ENCODE measurements around the gene CIRBP.
"Not testable (repeated sequence)": the region's sequence is repeated elsewhere in the genome, so short reads cannot be mapped to it uniquely, and the experiment has no call there.

Gene CIRBP

DNA sequence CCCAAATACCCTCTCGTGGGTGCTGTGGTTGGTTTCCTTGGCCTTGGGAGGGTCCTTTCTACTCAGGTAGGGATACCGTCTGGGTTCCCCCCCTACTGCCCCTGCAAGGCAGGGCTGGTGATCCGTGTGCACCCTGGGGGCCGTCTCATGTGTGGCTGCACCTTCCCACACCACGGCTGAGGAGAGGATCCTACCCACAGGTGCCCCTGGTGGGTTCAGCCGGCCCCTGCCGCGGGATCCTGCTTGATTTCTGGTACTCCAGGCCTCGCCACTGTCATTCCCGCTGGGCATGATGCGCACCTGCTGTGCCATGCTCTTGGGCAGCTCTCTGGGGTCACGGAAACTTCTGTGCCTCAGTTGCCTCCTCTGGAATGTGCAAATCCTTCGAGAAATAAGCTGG is 47.3 kb downstream of the CIRBP start:
- Histone ChIP-seq H3K9me3 (ENCODE audit: insufficient read depth, low read depth, low read length) (peaks cover 4% of the 10 kb centered on the region), H3K23ac (ENCODE audit: low read length) (no peak overlapping the region), H3K9ac (ENCODE audit: low read length) (no peak overlapping the region), H3K79me1 (ENCODE audit: low read length) (no peaks in the 10 kb centered on the region), H3K4me3 (ENCODE audit: low read depth, low read length) (no peak overlapping the region), H3K4me2 (ENCODE audit: low read length) (no peak overlapping the region), H2AFZ (ENCODE audit: insufficient read depth, low read length, poor library complexity) (no peak overlapping the region), H2BK120ac (ENCODE audit: insufficient read depth, low read length, poor library complexity) (no peak overlapping the region), H4K91ac (ENCODE audit: low read depth, low read length) (no peak overlapping the region), H2BK12ac (ENCODE audit: low read length) (no peak overlapping the region), H3K4ac (ENCODE audit: low read depth, low read length) (no peak overlapping the region), H3K18ac (ENCODE audit: low read length) (no peak overlapping the region), H3K4me1 (ENCODE audit: control insufficient read depth in 1 of 2, insufficient read depth in 2 of 2, low read length in 2 of 2) (peaks cover 9 to 11% of the 10 kb centered on the region in 2 experiments), H4K12ac (ENCODE audit: low read depth, low read length) (no peak overlapping the region), H3K27me3 (ENCODE audit: insufficient read depth, low read length) (peaks cover 4% of the 10 kb centered on the region), H3K27ac (ENCODE audit: low read depth, low read length) (no peak overlapping the region), H2BK5ac (ENCODE audit: low read depth, low read length, poor library complexity) (no peak overlapping the region), H4K8ac (ENCODE audit: low read depth, low read length) (no peak overlapping the region), H2AK5ac (ENCODE audit: low read length) (no peak overlapping the region), H3K14ac (ENCODE audit: low read length) (no peak overlapping the region), H3K79me2 (ENCODE audit: control insufficient read depth, insufficient read depth, low read length, poor library complexity) (no peaks in the 10 kb centered on the region), H3K36me3 (ENCODE audit: control insufficient read depth in 1 of 2, insufficient read depth in 2 of 2, low read length in 2 of 2) (no peaks in the 10 kb centered on the region)
- no peak for DNase-seq
- WGBS (ENCODE audit: extremely low coverage, insufficient coverage, insufficient read length) = no CpG with 5 or more reads among the region's 13 CpGs

DNA sequence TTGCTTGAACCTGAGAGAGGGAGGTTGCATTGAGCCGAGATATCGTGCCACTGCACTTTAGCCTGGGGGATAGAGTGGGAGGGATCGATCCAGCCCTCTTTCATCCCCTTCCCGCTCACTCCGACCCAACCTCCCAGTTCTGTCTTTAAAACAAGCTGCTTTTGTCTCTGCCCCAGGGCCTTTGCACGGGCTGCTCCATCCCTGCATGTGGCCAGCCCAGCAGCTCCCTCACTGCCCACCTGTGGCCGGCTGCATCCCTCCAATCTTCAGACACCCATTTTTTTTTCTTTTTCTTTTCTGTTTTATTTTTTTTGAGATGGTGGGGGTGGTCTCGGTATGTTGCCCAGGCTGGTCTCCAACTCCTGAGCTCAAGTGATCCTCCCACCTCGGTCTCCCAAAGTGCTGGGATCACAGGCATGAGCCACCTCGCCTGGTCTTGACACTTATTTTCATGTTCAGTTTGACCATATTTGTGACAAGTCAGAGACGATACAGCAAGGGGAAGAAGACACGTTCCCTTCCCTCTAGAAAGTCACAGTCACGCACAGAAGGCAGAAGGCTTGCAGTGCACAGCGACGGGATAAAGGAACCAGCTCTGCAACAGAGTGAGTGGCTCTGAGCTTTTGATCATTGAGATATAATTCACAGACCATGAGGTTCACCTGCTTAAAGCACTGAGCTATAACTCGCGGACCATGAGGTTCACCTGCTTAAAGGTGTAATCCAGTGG is 48.3 kb downstream of the CIRBP start:
- H3K4ac ChIP-seq (ENCODE audit: low read depth, low read length) = no peak overlapping the region
- no peak overlapping the region for H3K9ac ChIP-seq (ENCODE audit: low read length)
- no peaks in the 10 kb centered on the region for H3K79me2 ChIP-seq (ENCODE audit: control insufficient read depth, insufficient read depth, low read length, poor library complexity)
- no peak overlapping the region for H2BK12ac ChIP-seq (ENCODE audit: low read length)
- H4K91ac ChIP-seq (ENCODE audit: low read depth, low read length) = no peak overlapping the region
- no peak overlapping the region for H3K14ac ChIP-seq (ENCODE audit: low read length)
- no peak overlapping the region for H4K12ac ChIP-seq (ENCODE audit: low read depth, low read length)
- no peak overlapping the region for H3K4me3 ChIP-seq (ENCODE audit: low read depth, low read length)
- H3K9me3 ChIP-seq (ENCODE audit: insufficient read depth, low read depth, low read length) = peaks cover 4% of the 10 kb centered on the region
- H2AFZ ChIP-seq (ENCODE audit: insufficient read depth, low read length, poor library complexity) = no peak overlapping the region
- H3K23ac ChIP-seq (ENCODE audit: low read length) = no peak overlapping the region
- H2BK120ac ChIP-seq (ENCODE audit: insufficient read depth, low read length, poor library complexity) = no peak overlapping the region
- no peaks in the 10 kb centered on the region for H3K36me3 ChIP-seq (ENCODE audit: control insufficient read depth in 1 of 2, insufficient read depth in 2 of 2, low read length in 2 of 2)
- peaks cover 9 to 11% of the 10 kb centered on the region in 2 experiments for H3K4me1 ChIP-seq (ENCODE audit: control insufficient read depth in 1 of 2, insufficient read depth in 2 of 2, low read length in 2 of 2)
- WGBS (ENCODE audit: extremely low coverage, insufficient coverage, insufficient read length) = no CpG with 5 or more reads among the region's 17 CpGs
- no peak overlapping the region for H3K27ac ChIP-seq (ENCODE audit: low read depth, low read length)
- no peaks in the 10 kb centered on the region for H3K79me1 ChIP-seq (ENCODE audit: low read length)
- H2BK5ac ChIP-seq (ENCODE audit: low read depth, low read length, poor library complexity) = no peak overlapping the region
- no peak for DNase-seq
- H4K8ac ChIP-seq (ENCODE audit: low read depth, low read length) = no peak overlapping the region
- H2AK5ac ChIP-seq (ENCODE audit: low read length) = no peak overlapping the region
- no peak overlapping the region for H3K18ac ChIP-seq (ENCODE audit: low read length)
- H3K27me3 ChIP-seq (ENCODE audit: insufficient read depth, low read length) = peaks cover 4% of the 10 kb centered on the region
- H3K4me2 ChIP-seq (ENCODE audit: low read length) = no peak overlapping the region

DNA sequence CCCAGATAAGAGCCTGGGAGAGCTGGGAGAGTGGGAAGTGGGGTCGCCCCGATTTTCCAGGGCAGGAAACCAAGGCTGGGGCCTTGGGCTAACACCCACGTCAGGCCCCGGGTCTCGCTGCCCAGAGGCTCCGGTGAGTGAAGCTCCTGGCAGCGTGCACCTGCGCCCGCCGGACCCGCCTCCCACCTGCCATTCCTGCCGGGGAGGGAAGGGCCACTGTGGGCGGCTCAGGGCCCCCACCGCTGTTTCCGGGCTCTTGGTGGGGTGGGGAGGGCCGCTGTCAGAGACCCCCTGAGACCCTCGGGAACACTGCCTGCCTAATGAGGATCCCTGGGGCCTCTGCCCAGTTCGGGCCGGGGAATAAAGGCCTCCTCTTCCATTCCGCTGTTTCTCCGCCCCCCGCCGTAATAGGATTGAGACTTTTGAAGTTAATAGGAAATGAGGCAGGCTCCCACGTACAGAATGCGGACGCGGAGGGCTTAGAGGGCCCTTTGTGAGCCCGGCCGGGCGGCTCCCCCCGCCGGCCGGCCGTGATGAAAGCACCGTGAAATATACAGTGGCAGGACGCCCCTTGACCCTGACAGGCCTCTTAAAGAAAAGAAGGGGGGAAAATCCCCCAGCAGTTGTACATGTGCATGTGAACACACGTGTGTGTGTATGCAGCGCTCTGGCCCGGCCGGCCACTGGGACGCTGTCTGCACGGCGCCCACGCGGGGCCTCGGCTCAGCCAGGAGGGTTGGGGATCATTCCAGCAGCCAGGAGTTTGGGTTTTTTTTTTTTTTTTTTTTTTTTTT is 49.7 kb downstream of the CIRBP start:
- peaks cover 3% of the 10 kb centered on the region in 2 experiments for H3K4me1 ChIP-seq (ENCODE audit: control insufficient read depth in 1 of 2, insufficient read depth in 2 of 2, low read length in 2 of 2)
- H2AFZ ChIP-seq (ENCODE audit: insufficient read depth, low read length, poor library complexity) = no peak overlapping the region
- no peaks in the 10 kb centered on the region for H3K79me1 ChIP-seq (ENCODE audit: low read length)
- H3K36me3 ChIP-seq (ENCODE audit: control insufficient read depth in 1 of 2, insufficient read depth in 2 of 2, low read length in 2 of 2) = no peaks in the 10 kb centered on the region
- H3K27me3 ChIP-seq (ENCODE audit: insufficient read depth, low read length) = peaks cover 4% of the 10 kb centered on the region
- no peak overlapping the region for H3K14ac ChIP-seq (ENCODE audit: low read length)
- H4K8ac ChIP-seq (ENCODE audit: low read depth, low read length) = no peak overlapping the region
- H3K79me2 ChIP-seq (ENCODE audit: control insufficient read depth, insufficient read depth, low read length, poor library complexity) = no peaks in the 10 kb centered on the region
- no peak for DNase-seq
- H3K4me2 ChIP-seq (ENCODE audit: low read length) = no peak overlapping the region
- no peak overlapping the region for H3K27ac ChIP-seq (ENCODE audit: low read depth, low read length)
- WGBS (ENCODE audit: extremely low coverage, insufficient coverage, insufficient read length) = no CpG with 5 or more reads among the region's 46 CpGs
- H2BK12ac ChIP-seq (ENCODE audit: low read length) = no peak overlapping the region
- no peak overlapping the region for H4K12ac ChIP-seq (ENCODE audit: low read depth, low read length)
- H3K9ac ChIP-seq (ENCODE audit: low read length) = no peak overlapping the region
- H3K4me3 ChIP-seq (ENCODE audit: low read depth, low read length) = no peak overlapping the region
- no peak overlapping the region for H4K91ac ChIP-seq (ENCODE audit: low read depth, low read length)
- H3K4ac ChIP-seq (ENCODE audit: low read depth, low read length) = no peak overlapping the region
- no peak overlapping the region for H2BK120ac ChIP-seq (ENCODE audit: insufficient read depth, low read length, poor library complexity)
- H3K18ac ChIP-seq (ENCODE audit: low read length) = no peak overlapping the region
- H2AK5ac ChIP-seq (ENCODE audit: low read length) = no peak overlapping the region
- peaks cover 4% of the 10 kb centered on the region for H3K9me3 ChIP-seq (ENCODE audit: insufficient read depth, low read depth, low read length)
- H3K23ac ChIP-seq (ENCODE audit: low read length) = no peak overlapping the region
- H2BK5ac ChIP-seq (ENCODE audit: low read depth, low read length, poor library complexity) = no peak overlapping the region

DNA sequence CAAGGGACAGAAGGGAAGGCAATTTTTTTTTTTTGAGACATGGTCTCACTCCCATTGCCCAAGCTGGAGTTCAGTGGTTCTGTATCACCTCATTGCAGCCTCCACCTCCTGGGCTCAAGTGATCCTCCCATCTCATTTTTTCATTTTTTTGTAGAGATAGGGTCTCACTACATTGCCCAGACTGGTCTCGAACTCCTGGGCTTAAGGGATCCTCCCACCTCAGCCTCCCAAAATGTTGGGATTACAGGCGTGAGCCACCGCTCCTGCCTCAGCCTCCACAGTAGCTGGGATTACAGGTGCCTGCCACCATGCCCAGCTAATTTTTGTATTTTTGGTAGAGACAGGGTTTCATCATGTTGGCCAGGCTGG is 51.1 kb downstream of the CIRBP start:
- not testable (repeated sequence) for H4K12ac ChIP-seq (ENCODE audit: low read depth, low read length); H3K27me3 ChIP-seq (ENCODE audit: insufficient read depth, low read length); H3K4ac ChIP-seq (ENCODE audit: low read depth, low read length); H3K18ac ChIP-seq (ENCODE audit: low read length); H3K27ac ChIP-seq (ENCODE audit: low read depth, low read length); H3K79me1 ChIP-seq (ENCODE audit: low read length); H3K4me2 ChIP-seq (ENCODE audit: low read length); H2AFZ ChIP-seq (ENCODE audit: insufficient read depth, low read length, poor library complexity); H2BK120ac ChIP-seq (ENCODE audit: insufficient read depth, low read length, poor library complexity); H3K4me1 ChIP-seq (ENCODE audit: control insufficient read depth in 1 of 2, insufficient read depth in 2 of 2, low read length in 2 of 2); H2BK5ac ChIP-seq (ENCODE audit: low read depth, low read length, poor library complexity); H3K23ac ChIP-seq (ENCODE audit: low read length); H3K36me3 ChIP-seq (ENCODE audit: control insufficient read depth in 1 of 2, insufficient read depth in 2 of 2, low read length in 2 of 2); H2AK5ac ChIP-seq (ENCODE audit: low read length); H4K91ac ChIP-seq (ENCODE audit: low read depth, low read length); H3K14ac ChIP-seq (ENCODE audit: low read length); H3K9ac ChIP-seq (ENCODE audit: low read length); H3K9me3 ChIP-seq (ENCODE audit: insufficient read depth, low read depth, low read length); H3K79me2 ChIP-seq (ENCODE audit: control insufficient read depth, insufficient read depth, low read length, poor library complexity); H2BK12ac ChIP-seq (ENCODE audit: low read length); H4K8ac ChIP-seq (ENCODE audit: low read depth, low read length); H3K4me3 ChIP-seq (ENCODE audit: low read depth, low read length); DNase-seq
- WGBS (ENCODE audit: extremely low coverage, insufficient coverage, insufficient read length) = no CpG with 5 or more reads among the region's 3 CpGs
